H9 (cell line): ENCODE results near the gene BUB3. TPM values are rescaled to one million over a fixed set of nuclear protein-coding genes. Genes with fewer than 3 reads are reported as not detected.

Experiments
- DNase-seq: peaks from one replicate; pipeline ENCODE4 v3.0.0-alpha.2; 2017
- H2AFZ ChIP-seq: one replicate; pipeline ENCODE4 v1.6.1; 2013; ENCODE audit warnings: mild to moderate bottlenecking, low read length, control low read depth, moderate library complexity
- H2AK5ac ChIP-seq: 2 replicates; pipeline ENCODE4 v1.6.1; 2013; ENCODE audit warnings: low read length, control low read depth, mixed read lengths; ENCODE audit not compliant: insufficient read length
- H2BK120ac ChIP-seq: one replicate; pipeline ENCODE4 v1.6.1; 2013; ENCODE audit warnings: low read depth, mild to moderate bottlenecking, low read length, control low read depth, inconsistent platforms; ENCODE audit not compliant: poor library complexity, severe bottlenecking
- H2BK12ac ChIP-seq: 2 replicates; pipeline ENCODE4 v1.6.1; 2013; ENCODE audit warnings: low read length, control low read depth, mixed read lengths, low read depth; ENCODE audit not compliant: insufficient read length
- H2BK15ac ChIP-seq: 2 replicates; pipeline ENCODE4 v1.6.1; 2013; ENCODE audit warnings: low read depth, low read length, control low read depth
- H2BK20ac ChIP-seq: one replicate; pipeline ENCODE4 v1.6.1; 2013; ENCODE audit warnings: low read depth, mild to moderate bottlenecking, low read length, control low read depth, inconsistent platforms; ENCODE audit not compliant: poor library complexity, severe bottlenecking
- H2BK5ac ChIP-seq: 2 replicates; pipeline ENCODE4 v1.6.1; 2013; ENCODE audit warnings: low read length, control low read depth, mixed read lengths; ENCODE audit not compliant: insufficient read length
- H3K14ac ChIP-seq: 2 replicates; pipeline ENCODE4 v1.6.1; 2013; ENCODE audit warnings: low read length, control low read depth; ENCODE audit not compliant: insufficient read depth
- H3K18ac ChIP-seq: 2 replicates; pipeline ENCODE4 v1.6.1; 2013; ENCODE audit warnings: low read depth, mild to moderate bottlenecking, mixed read lengths, low read length, control low read depth; ENCODE audit not compliant: insufficient read length
- H3K23ac ChIP-seq: 2 replicates; pipeline ENCODE4 v1.6.1; 2013; ENCODE audit warnings: low read length, control low read depth, mixed read lengths, low read depth; ENCODE audit not compliant: insufficient read length
- H3K23me2 ChIP-seq: 2 replicates; pipeline ENCODE4 v1.6.1; 2013; ENCODE audit warnings: low read depth, mild to moderate bottlenecking, mixed read lengths, low read length, control low read depth; ENCODE audit not compliant: insufficient read length, poor library complexity, severe bottlenecking
- H3K27ac ChIP-seq: 2 replicates; pipeline ENCODE4 v1.5.1; 2013; ENCODE audit warnings: low read length, control low read depth, mixed read lengths, low read depth; ENCODE audit not compliant: insufficient read length
- H3K27me3 ChIP-seq: 2 replicates; pipeline ENCODE4 v1.6.1; 2013; ENCODE audit warnings: low read length, control low read depth, inconsistent platforms; ENCODE audit not compliant: insufficient read depth
- H3K4ac ChIP-seq: 2 replicates; pipeline ENCODE4 v1.6.1; 2013; ENCODE audit warnings: low read depth, mild to moderate bottlenecking, control low read depth, inconsistent platforms, low read length, moderate library complexity
- H3K4me1 ChIP-seq: 2 replicates; pipeline ENCODE4 v1.6.1; 2013; ENCODE audit warnings: low read length, control low read depth, inconsistent platforms; ENCODE audit not compliant: insufficient read depth
- H3K4me2 ChIP-seq: 2 replicates; pipeline ENCODE4 v1.6.1; 2013; ENCODE audit warnings: low read length, control low read depth, mixed read lengths; ENCODE audit not compliant: insufficient read length, insufficient read depth
- H3K56ac ChIP-seq: 2 replicates; pipeline ENCODE4 v1.6.1; 2013; ENCODE audit warnings: low read depth, mild to moderate bottlenecking, mixed read lengths, low read length, control low read depth; ENCODE audit not compliant: insufficient read length
- H3K79me1 ChIP-seq: 2 replicates; pipeline ENCODE4 v1.6.1; 2013; ENCODE audit warnings: low read depth, mild to moderate bottlenecking, moderate library complexity, low read length, control low read depth, inconsistent platforms; ENCODE audit not compliant: insufficient read depth, poor library complexity, severe bottlenecking
- H3K79me2 ChIP-seq: 2 replicates; pipeline ENCODE4 v1.6.1; 2013; ENCODE audit warnings: low read length, control low read depth, inconsistent platforms; ENCODE audit not compliant: insufficient read depth
- H3K9ac ChIP-seq: 2 replicates; pipeline ENCODE4 v1.6.1; 2013; ENCODE audit warnings: low read length, control low read depth, mixed read lengths; ENCODE audit not compliant: insufficient read length; ENCODE audit errors: extremely low read depth
- H3K9me3 ChIP-seq: one replicate; pipeline ENCODE4 v1.6.1; 2013; ENCODE audit warnings: low read depth, low read length, inconsistent platforms; ENCODE audit not compliant: control insufficient read depth
- H3T11ph ChIP-seq: one replicate; pipeline ENCODE4 v1.6.1; 2013; ENCODE audit warnings: mild to moderate bottlenecking, low read length, control low read depth, inconsistent platforms
- H4K20me1 ChIP-seq: one replicate; pipeline ENCODE4 v1.6.1; 2013; ENCODE audit not compliant: control insufficient read depth, insufficient read length, insufficient read depth
- H4K5ac ChIP-seq: 2 replicates; pipeline ENCODE4 v1.6.1; 2013; ENCODE audit warnings: low read depth, mild to moderate bottlenecking, mixed read lengths, low read length, control low read depth; ENCODE audit not compliant: insufficient read length
- H4K8ac ChIP-seq: replicated peaks from 2 replicates; pipeline ENCODE4 v1.6.1; 2013; ENCODE audit warnings: low read length, control low read depth, mixed read lengths, low read depth; ENCODE audit not compliant: insufficient read length
- H4K91ac ChIP-seq: 2 replicates; pipeline ENCODE4 v1.6.1; 2013; ENCODE audit warnings: low read depth, mild to moderate bottlenecking, moderate library complexity, mixed read lengths, low read length, control low read depth; ENCODE audit not compliant: insufficient read length
- H3K27ac Mint-ChIP-seq, 3 experiments: 2 replicates in 2 of 3; 3 replicates in 1 of 3; pipeline ENCODE4 v1.8.0; 2020 to 2021; ENCODE audit warnings: mixed read lengths in 3 of 3, mild to moderate bottlenecking in 1 of 3, moderate library complexity in 1 of 3
- H3K27me3 Mint-ChIP-seq: 2 replicates; pipeline ENCODE4 v1.8.0; 2021; ENCODE audit warnings: low read depth, mild to moderate bottlenecking, moderate library complexity, mixed read lengths
- H3K36me3 Mint-ChIP-seq, 3 experiments: 2 replicates in 2 of 3; 3 replicates in 1 of 3; pipeline ENCODE4 v1.8.0; 2020 to 2021; ENCODE audit warnings: low read depth in 3 of 3, mixed read lengths in 3 of 3; ENCODE audit not compliant: insufficient read depth in 1 of 3
- H3K4me1 Mint-ChIP-seq, 2 experiments: 2 replicates each; pipeline ENCODE4 v1.8.0; 2020; ENCODE audit warnings: mixed read lengths in 2 of 2
- H3K4me3 Mint-ChIP-seq, 2 experiments: 2 replicates in 1 of 2; 3 replicates in 1 of 2; pipeline ENCODE4 v1.8.0; 2020 to 2021; ENCODE audit warnings: mild to moderate bottlenecking in 2 of 2, mixed read lengths in 2 of 2, moderate library complexity in 1 of 2
- H3K9me3 Mint-ChIP-seq, 2 experiments: 2 replicates in 1 of 2; 3 replicates in 1 of 2; pipeline ENCODE4 v1.8.0; 2020; ENCODE audit warnings: mild to moderate bottlenecking in 2 of 2, mixed read lengths in 2 of 2, moderate library complexity in 1 of 2
- WGBS: extraction: QIAGEN DNeasy Blood & Tissue Kit; methylation state at CpG from one replicate; pipeline ENCODE4 v1.1.7; 2013; ENCODE audit warnings: missing lambda C conversion rate, low lambda C conversion rate, mixed read lengths; ENCODE audit not compliant: insufficient read length; ENCODE audit errors: extremely low coverage; 5-methylcytosine and 5-hydroxymethylcytosine counted together
- total RNA-seq: library from RNA; stranded (reverse); gene quantifications from 2 replicates; pipeline ENCODE4 v1.2.1, GENCODE V29; 2021
- TF ChIP-seq, protein P1 (sequence below): fragments of 200-600 bp; sonication (generic); conservative IDR thresholded peaks from 3 replicates; pipeline ENCODE4 v1.8.0; 2021; ENCODE audit warnings: antibody characterized with exemption, mild to moderate bottlenecking

BUB3 gene
- total RNA-seq, 1 experiment from 2014 or later = 200 TPM

DNA sequence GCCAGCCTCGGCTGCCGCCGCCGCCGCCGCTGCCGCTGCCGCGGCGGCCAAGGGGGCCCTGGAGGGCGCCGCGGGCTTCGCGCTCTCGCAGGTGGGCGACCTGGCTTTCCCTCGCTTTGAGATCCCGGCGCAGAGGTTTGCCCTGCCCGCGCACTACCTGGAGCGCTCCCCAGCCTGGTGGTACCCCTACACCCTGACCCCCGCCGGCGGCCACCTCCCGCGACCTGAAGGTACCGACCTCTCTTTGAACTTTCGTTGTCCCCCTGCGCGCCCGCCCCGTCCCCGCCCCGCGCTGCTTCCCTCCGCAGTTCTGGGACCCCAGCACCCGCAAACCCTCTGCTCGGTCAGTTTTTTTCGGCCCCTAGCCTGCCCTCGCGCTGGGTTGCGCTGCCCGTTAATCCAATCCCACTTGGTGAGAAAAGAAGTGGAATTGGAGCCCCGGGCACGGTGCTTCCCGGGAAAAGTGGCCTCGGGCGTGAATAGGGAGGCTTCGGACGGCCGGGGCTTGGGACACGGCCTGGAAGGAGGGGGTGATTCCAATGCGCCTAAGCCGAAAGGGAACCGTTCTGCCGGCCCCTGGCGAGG, 17.9 kb upstream of the BUB3 start:
- H3K9me3 ChIP-seq = no peaks in the 10 kb centered on the region
- H2BK5ac ChIP-seq = no peak overlapping the region
- Mint-ChIP-seq H3K4me3 (peak overlapping the region; percentile 54 to 85), H3K4me1 (peaks cover 35 to 54% of the 10 kb centered on the region in 2 experiments), H3K27ac (no peak overlapping the region), H3K27me3 (peaks cover 98% of the 10 kb centered on the region), H3K36me3 (no peaks in the 10 kb centered on the region), H3K9me3 (peaks cover 2 to 8% of the 10 kb centered on the region in 2 experiments; a peak in 3 of 5 replicates)
- DNase-seq = no peak
- no peak overlapping the region for H2AK5ac ChIP-seq
- no peak overlapping the region for H3K56ac ChIP-seq
- no peak overlapping the region for H3K18ac ChIP-seq
- H2BK15ac ChIP-seq = no peak overlapping the region
- H3K23me2 ChIP-seq = peaks cover 38% of the 10 kb centered on the region
- peak overlapping the region; percentile 62 for H3K4me2 ChIP-seq
- no peak overlapping the region for H3K27ac ChIP-seq
- H2BK20ac ChIP-seq = no peak overlapping the region
- no peak overlapping the region for H2BK12ac ChIP-seq
- H3K4me1 ChIP-seq = no peaks in the 10 kb centered on the region; the same call in 1 of the 2 replicates
- no peak overlapping the region for H4K8ac ChIP-seq
- no peak overlapping the region for H3K9ac ChIP-seq
- WGBS = no CpG with 5 or more reads among the region's 59 CpGs
- TF ChIP-seq, protein P1, sequence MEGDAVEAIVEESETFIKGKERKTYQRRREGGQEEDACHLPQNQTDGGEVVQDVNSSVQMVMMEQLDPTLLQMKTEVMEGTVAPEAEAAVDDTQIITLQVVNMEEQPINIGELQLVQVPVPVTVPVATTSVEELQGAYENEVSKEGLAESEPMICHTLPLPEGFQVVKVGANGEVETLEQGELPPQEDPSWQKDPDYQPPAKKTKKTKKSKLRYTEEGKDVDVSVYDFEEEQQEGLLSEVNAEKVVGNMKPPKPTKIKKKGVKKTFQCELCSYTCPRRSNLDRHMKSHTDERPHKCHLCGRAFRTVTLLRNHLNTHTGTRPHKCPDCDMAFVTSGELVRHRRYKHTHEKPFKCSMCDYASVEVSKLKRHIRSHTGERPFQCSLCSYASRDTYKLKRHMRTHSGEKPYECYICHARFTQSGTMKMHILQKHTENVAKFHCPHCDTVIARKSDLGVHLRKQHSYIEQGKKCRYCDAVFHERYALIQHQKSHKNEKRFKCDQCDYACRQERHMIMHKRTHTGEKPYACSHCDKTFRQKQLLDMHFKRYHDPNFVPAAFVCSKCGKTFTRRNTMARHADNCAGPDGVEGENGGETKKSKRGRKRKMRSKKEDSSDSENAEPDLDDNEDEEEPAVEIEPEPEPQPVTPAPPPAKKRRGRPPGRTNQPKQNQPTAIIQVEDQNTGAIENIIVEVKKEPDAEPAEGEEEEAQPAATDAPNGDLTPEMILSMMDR = no peak
- H3K4ac ChIP-seq = no peak overlapping the region
- H4K5ac ChIP-seq = no peak overlapping the region
- no peak overlapping the region for H3K23ac ChIP-seq
- H3K27me3 ChIP-seq = peaks cover 80% of the 10 kb centered on the region
- no peaks in the 10 kb centered on the region for H3K79me2 ChIP-seq
- no peak overlapping the region for H3K14ac ChIP-seq
- no peaks in the 10 kb centered on the region for H3K79me1 ChIP-seq
- no peak overlapping the region for H2AFZ ChIP-seq
- H2BK120ac ChIP-seq = no peak overlapping the region
- H4K20me1 ChIP-seq = no peaks in the 10 kb centered on the region
- H4K91ac ChIP-seq = no peak overlapping the region
- H3T11ph ChIP-seq = no peak overlapping the region
